UCSD-AML1 (cell line): Measurements from ENCODE around the gene CDHR2.

ENCODE experiments used
- DNase-seq: peaks from one replicate; lab custom pipeline; 2025; ENCODE audit not compliant: unreplicated experiment; lab: John Stamatoyannopoulos, UW

The CDHR2 gene

GRCh38 chr5:176636426-176636825, 87.3 kb downstream of the CDHR2 start:
- DNase-seq: no peak

GRCh38 chr5:176637556-176637955, 88.4 kb downstream of the CDHR2 start:
- DNase-seq: no peak

DNA sequence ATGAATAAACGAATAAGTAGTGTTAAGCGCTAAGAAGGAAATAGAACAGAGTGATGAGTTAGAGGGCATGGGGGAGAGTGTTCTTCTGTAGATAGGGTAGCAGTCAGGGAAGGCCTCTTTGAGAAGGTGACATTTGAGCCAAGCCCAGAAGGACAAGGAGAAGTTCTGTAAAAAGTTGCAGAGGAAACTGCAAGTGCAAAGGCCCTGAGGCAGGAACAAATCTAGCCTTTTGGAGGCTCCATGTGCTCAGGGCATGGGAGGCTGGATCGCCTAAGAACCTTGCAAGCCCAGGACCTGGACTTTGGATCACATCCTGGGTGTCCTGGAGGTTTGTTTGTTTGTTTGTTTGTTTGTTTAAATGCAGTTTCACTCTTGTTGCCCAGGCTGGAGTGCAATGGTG, 89.3 kb downstream of the CDHR2 start:
- no peak for DNase-seq

DNA sequence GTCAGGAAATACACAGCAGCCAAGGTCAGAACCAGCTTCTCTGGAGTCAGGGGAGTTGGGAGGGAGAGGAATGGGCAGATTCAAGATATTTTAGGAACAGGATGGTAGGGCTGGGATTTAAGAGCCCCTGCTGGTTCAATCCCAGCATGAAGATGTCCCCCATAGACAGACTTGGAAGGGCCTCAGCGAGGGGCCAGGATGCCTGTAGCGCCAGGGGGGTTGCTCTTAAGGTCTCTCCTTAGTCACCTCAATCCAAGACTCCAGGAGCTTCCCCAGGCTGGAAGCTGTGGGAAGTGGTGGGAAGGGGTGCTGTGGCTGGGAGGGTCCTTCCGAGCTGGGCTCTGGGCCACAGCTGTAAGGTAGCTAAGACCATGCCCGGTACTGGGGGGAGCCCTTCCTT, 90.1 kb downstream of the CDHR2 start:
- DNase-seq: no peak

- DNase-seq: no peak
Measured at GRCh38 chr5:176639981-176640380, 90.8 kb downstream of the CDHR2 start.

GRCh38 chr5:176640616-176641015, 91.5 kb downstream of the CDHR2 start:
- DNase-seq: no peak

GRCh38 chr5:176642675-176643490, 93.7 kb downstream of the CDHR2 start:
- no peak for DNase-seq

- no peak for DNase-seq
Measured at GRCh38 chr5:176643491-176644219, 94.5 kb downstream of the CDHR2 start.

DNA sequence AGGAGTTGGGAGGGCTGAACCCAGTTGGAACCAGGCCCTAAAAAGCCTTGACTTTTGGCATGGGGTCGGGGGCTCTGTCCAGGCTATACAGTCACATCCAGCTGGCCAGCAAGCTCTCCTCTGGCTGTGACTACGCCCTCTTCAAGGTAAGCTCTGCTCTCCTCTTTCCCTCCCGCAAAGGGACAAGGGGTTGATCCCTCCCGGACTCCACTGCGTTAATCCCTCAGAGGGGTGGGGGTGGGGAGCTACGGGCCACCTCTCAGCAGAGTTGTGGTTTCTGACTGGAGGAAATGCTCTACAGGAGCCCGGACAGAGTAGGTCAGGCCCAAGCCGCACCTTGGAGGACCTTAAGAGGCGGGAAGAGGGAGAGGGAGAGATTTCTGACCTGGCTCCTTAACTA, 95.2 kb downstream of the CDHR2 start:
- no peak for DNase-seq

DNA sequence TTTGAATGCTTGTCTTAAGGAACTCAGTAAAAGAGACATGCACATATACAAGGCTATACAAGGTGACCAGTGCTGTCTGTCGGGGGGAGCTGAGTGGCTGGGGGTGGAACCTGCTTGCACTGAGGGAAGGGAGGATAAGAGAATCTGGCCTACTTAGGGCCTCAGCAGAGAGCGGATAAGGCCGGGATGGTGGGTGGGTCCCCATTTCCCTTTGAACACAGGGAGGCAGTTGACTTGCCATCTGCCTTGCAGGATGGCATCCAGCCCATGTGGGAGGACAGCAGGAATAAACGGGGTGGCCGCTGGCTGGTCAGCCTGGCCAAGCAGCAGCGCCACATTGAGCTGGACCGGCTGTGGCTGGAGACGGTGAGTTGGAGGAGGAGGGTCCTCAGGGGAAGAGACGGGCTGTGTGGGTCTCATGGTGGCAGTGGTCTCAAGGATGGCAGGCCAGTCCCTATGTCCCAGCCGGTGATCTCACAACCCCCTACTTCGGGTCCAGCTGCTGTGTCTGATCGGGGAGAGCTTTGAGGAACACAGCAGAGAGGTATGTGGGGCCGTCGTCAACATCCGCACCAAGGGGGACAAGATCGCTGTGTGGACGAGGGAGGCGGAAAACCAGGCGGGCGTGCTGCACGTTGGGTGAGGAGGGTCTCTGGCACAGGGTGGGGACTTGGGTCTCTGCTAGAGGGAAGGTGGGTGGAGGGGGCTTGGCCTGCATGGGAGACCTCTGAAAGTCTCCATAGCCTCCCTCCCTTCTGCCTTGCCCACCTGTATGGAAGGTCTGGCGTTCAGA, 95.9 kb downstream of the CDHR2 start:
- no peak for DNase-seq
